SK-N-DZ (cell line): ENCODE results near the gene GAS7.

Source experiments
- DNase-seq: peaks from one replicate; pipeline ENCODE4 v3.0.0-alpha.2; 2015; ENCODE audit warnings: low spot score

Gene GAS7

GRCh38 chr17:9893411-9894012 is 304.9 kb downstream of the GAS7 start:
- no peak for DNase-seq

DNA sequence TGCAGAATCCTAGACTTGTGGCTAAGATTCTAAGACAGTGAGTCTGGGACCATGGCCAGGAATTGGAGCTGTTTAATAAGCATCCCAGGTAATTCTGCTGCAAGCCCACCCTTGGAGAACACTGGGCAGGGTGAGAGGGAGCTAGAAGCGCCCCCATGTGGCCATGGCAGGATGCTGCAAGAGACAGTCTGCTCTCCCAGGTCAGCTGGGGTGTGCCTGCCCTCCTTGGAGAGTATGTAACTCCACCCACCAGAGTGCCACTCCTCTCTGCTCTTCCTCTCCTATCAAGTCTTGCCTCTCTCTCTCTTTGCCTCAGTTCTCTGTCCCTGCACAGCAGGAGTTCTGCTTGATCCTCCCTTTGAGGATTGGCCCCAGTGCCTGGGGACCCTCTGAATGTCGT is 308.3 kb downstream of the GAS7 start:
- DNase-seq = no peak

GRCh38 chr17:9887508-9887907 is 310.9 kb downstream of the GAS7 start:
- no peak for DNase-seq

GRCh38 chr17:9886141-9886930 is 312.1 kb downstream of the GAS7 start:
- DNase-seq = no peak

DNA sequence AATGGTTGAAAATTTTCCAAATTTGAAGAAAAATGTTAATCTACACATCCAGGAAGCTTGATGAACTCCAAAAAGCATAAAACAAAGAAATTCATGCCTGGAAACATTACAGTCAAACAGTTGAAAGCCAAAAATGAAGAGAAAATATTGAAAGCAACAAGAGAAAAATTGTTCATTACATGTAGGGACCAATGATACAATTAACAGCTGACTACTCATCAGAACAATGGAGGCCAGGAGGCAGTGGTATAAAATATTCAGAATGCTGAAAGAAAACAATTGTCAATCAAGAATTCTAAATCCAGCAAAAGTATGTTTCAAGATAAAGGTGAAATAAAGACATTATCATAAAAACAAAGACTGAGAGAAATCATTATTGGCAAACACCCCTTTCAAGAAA is 315.0 kb downstream of the GAS7 start:
- no peak for DNase-seq

GRCh38 chr17:9880582-9880999 is 317.8 kb downstream of the GAS7 start:
- no peak for DNase-seq

GRCh38 chr17:9878786-9879525 is 319.4 kb downstream of the GAS7 start:
- DNase-seq = no peak

- DNase-seq = no peak
Measured at GRCh38 chr17:9878356-9878755, 320.1 kb downstream of the GAS7 start.

DNA sequence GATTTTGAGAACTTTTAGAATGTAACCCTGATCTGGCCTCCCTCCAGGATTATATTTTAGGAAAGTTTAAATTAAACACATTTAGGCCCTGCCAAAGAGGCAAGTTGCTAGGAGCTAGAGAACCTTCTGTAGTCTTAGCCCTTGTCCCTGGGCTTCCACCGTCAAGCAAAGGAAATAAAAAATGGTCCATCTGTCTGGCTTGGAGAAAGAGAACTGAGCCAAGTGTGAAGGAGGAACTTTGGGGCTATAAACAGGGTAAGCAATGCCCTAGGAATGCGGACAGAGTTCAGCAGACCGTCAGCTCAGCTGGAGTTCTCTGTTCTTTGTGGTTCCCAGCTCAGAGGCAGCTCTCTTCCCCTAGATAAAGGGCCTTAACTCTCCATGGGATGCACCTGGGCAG is 323.0 kb downstream of the GAS7 start:
- DNase-seq = no peak

- no peak for DNase-seq
Measured at GRCh38 chr17:9874722-9875121, 323.7 kb downstream of the GAS7 start.

- DNase-seq = no peak
Measured at GRCh38 chr17:9872852-9873251, 325.6 kb downstream of the GAS7 start.

DNA sequence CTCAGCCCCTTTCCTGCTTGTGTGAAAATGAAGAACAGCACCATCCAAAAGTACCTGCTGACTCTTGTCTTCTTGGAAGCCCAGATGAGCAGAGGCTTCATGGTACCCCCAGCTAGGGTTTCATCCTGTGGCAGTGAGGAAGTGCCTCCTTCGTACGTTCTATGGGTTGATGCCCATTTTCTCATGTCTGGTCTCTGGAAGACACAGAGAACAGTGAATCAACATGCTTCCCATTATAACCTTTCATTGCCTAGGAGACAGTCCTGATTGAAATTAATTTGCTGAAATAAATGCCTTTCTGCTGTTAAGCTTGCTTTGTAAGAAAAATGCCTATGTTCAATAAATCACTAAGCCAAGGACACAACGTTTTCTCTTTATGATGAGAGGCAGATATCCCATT is 329.9 kb downstream of the GAS7 start:
- no peak for DNase-seq

DNA sequence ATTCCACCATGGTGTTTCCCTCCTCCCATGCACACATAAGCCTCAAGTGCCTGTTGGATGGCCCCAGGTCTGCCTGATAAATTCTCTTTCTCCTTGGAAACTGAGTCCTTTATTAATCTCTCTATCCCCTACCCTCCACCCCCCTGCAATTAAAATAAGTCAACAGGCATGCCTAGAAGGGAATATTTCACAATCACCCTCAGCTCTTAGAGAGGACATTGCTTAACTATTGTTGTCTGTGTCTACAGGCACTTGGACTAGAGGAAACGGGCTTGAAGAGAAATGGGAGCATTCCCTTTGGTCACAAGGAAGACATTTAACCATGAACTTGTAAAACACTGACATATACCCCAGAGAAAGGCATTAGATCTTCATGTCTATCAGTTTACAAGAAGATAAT is 332.8 kb downstream of the GAS7 start:
- DNase-seq = no peak

DNA sequence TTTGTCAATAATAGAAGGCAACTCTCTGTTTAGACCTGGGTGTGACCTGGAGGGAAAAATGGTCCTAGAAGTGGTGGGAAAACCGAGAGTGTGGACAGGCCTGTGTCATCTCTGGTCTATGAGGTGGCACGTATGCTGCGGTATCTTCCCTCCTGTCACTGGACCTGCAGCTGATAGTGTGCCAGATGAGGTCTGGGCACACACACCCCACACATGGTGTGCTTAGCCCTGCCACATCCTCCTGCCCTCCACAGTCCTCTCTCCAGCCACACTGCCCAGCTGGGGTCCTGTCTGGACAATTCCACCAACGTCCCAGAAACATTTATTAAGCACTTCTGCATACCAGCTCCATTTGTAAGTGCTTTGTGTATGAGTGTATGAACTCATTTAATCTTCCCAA is 335.5 kb downstream of the GAS7 start:
- DNase-seq = no peak

GRCh38 chr17:9862220-9862619 is 336.2 kb downstream of the GAS7 start:
- DNase-seq = no peak

GRCh38 chr17:9860851-9861250 is 337.6 kb downstream of the GAS7 start:
- no peak for DNase-seq
